ENCODE data around the gene DIAPH3. TPM values are rescaled to one million over a fixed set of nuclear protein-coding genes. Genes with fewer than 3 reads are reported as not detected.

Gene DIAPH3
- total and polyA plus RNA-seq, 2 of the 4 experiments (the other 2 are of a cell fraction) = 8.9 to 9.3 TPM

DNA sequence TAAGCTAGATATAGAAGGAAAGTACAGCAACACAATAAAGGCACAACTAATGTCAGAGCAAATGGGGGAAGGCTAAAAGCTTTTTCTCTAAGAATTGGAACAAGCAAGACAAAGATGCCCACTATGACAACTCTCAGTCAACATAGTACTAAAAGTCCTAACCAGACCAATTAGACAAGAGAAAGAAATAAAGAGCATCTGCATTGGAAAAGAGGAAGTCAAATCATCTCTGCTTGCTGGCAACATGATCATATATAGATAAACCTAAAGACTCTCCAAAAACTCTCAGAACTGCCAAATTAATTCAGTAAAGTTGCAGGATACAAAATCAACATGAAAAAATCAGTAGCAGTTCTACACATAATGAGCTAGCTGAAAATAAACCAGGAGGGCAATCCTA is 542.0 kb downstream of the DIAPH3 start:
- H3K14ac ChIP-seq (replicated peaks; ENCODE audit: low read depth, low read length) = no peak overlapping the region
- no peak for DNase-seq
- H3K4me3 ChIP-seq (ENCODE audit: insufficient read depth, low read depth, low read length) = no peak overlapping the region
- H3K27ac ChIP-seq (ENCODE audit: insufficient read depth, low read length) = no peak overlapping the region
- no peak overlapping the region for H4K5ac ChIP-seq (ENCODE audit: low read depth, low read length)
- no peak overlapping the region for H2BK120ac ChIP-seq (ENCODE audit: low read depth, low read length)
- ChIA-PET CTCF (no interaction called here), POLR2A (ENCODE audit: unreplicated experiment) (no interaction called here)
- no peak overlapping the region for H2AK5ac ChIP-seq (ENCODE audit: low read depth, low read length)
- no peak overlapping the region for H2BK15ac ChIP-seq (ENCODE audit: low read depth, low read length)
- H3K9ac ChIP-seq (ENCODE audit: low read depth, low read length) = no peak overlapping the region
- H2BK20ac ChIP-seq (ENCODE audit: low read depth, low read length) = no peak overlapping the region
- no peak for ATAC-seq (ENCODE audit: low read depth)
- BruUV-seq (replicated peaks) = no TSS peak
- intact Hi-C loops (cut with micrococcal nuclease) (no loop called here), in situ Hi-C loops (cut with MboI; ENCODE audit: low sequenced_read_pairs) (no loop called here), dilution Hi-C loops (cut with HindIII; ENCODE audit: low sequenced_read_pairs, unreplicated experiment) (no loop called here)
- no peaks in the 10 kb centered on the region for H3K79me1 ChIP-seq (ENCODE audit: low read depth in 1 of 2, low read length in 2 of 2)
- H2AFZ ChIP-seq (replicated peaks; ENCODE audit: low read length, poor library complexity) = no peak overlapping the region
- no peaks in the 10 kb centered on the region for H4K20me1 ChIP-seq (ENCODE audit: insufficient read depth, low read length)
- H2BK5ac ChIP-seq (ENCODE audit: low read depth, low read length, poor library complexity, severe bottlenecking) = no peak overlapping the region
- TF ChIP-seq RFX5 (IDR thresholded peaks at IDR 0.05; ENCODE audit: low read depth, low read length) (no peak), CTCF (conservative IDR thresholded peaks at IDR 0.05; ENCODE audit: low read depth, low read length) (no peak)
- H4K91ac ChIP-seq (ENCODE audit: insufficient read depth, low read depth, low read length) = no peak overlapping the region
- no peaks in the 10 kb centered on the region for H3K9me3 ChIP-seq (ENCODE audit: control insufficient read depth, insufficient read depth, low read length)
- H3K4ac ChIP-seq (ENCODE audit: low read depth, low read length) = no peak overlapping the region
- no peak overlapping the region for H2AK9ac ChIP-seq (replicated peaks; ENCODE audit: low read depth, low read length, poor library complexity)
- no peak overlapping the region for H3K18ac ChIP-seq (ENCODE audit: low read depth, low read length)
- no peak overlapping the region for H3K56ac ChIP-seq (ENCODE audit: extremely low read depth, insufficient read depth, low read length)
- no peak overlapping the region for H3K23ac ChIP-seq (ENCODE audit: low read depth, low read length)
- no peak overlapping the region for H4K8ac ChIP-seq (ENCODE audit: low read depth in 2 of 2, low read length in 2 of 2)
- H3K4me1 ChIP-seq (ENCODE audit: control insufficient read depth, insufficient read depth, low read length) = no peaks in the 10 kb centered on the region
- H3K4me2 ChIP-seq (ENCODE audit: low read depth, low read length) = no peak overlapping the region
- peaks cover 3% of the 10 kb centered on the region; the same call in 1 of the 2 replicates for H3K27me3 ChIP-seq (ENCODE audit: control insufficient read depth, insufficient read depth, low read length)
- no peaks in the 10 kb centered on the region for H3K36me3 ChIP-seq (ENCODE audit: control insufficient read depth, insufficient read depth, low read length)
- H3K9me1 ChIP-seq (ENCODE audit: insufficient read depth, low read length) = no peaks in the 10 kb centered on the region

Small RNA genes lying within 50 kb of the gene (microRNA-seq; reads per million reads assigned to microRNA genes)
- gene RN7SL375P (ENCODE audit: insufficient read depth, insufficient read length) (not detected), gene RNY4P28 (ENCODE audit: insufficient read depth, insufficient read length) (not detected)

Small RNA genes lying within 50 kb of the gene (small RNA-seq; reads per million reads assigned to genes)
- 0 reads per million in 5 experiments for gene RN7SL375P
- gene RNY4P28 = 0 to 6.0 (median 0.08) reads per million in 5 experiments

Other genes with a start within 250 kb of the DIAPH3 start
- 12.0 and 14.7 TPM in 2 replicates for gene TDRD3, start 233.3 kb upstream of the DIAPH3 start, total RNA-seq (2012; rRNA removed)
- 3.4 and 3.9 TPM in 2 replicates for gene TDRD3, start 233.3 kb upstream of the DIAPH3 start, polyA plus RNA-seq (2012; rRNA removed)